ENCODE data around the gene CCK. TPM values are rescaled to one million over a fixed set of nuclear protein-coding genes. Genes with fewer than 3 reads are reported as not detected.
A peak's percentile ranks its signal among the peaks of the same experiment; 100 is the strongest.

CCK gene
- total RNA-seq, 1 donor from 2014 or later = 7.8 TPM

DNA sequence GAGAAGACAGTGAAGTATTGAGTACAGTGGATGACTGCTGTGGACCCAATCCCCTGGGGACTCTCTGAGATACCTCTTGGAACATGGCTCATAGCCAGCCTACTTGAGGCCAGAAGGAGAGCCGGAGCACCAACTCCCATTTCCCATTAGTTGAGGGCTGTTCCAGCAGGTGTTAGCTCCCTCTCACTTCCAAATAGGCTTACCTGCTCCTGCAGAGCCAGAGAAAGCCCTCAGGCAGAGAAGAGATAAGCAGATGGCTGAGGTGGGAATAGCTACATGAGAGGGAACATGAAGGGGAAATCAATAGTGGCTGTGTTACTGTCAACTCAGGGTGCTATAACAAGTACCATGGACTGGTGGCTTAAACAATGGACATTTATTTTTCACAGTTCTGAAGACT is 4.6 kb upstream of the CCK start:
- Histone ChIP-seq H3K27me3 (ENCODE audit: control insufficient read depth in 3 of 3, insufficient read depth in 3 of 3, low read length in 3 of 3) (peaks cover 11 to 21% (median 15%) of the 10 kb centered on the region in 3 donors), H3K36me3 (ENCODE audit: control insufficient read depth in 3 of 3, insufficient read depth in 3 of 3, low read length in 3 of 3) (no peaks in the 10 kb centered on the region)

DNA sequence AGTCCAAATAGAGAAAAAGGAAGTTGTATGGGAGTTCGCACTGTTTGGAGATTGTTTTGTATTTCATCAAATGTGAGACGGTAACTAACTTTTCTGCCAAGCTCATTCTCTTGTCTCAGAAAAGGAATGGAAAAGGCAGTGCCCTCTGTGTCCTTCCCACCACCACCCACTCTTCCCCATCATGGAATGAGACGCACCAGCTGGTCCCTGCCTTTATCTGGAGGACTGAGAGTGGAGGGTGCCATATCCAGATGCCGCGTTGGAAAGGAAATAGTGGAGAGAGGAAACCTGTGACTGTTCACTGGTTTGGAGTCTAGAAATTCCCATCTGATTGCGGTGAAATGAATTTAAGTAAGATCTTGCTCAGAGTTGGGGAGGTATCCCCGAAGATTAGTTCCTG is 3.7 kb upstream of the CCK start:
- no peaks in the 10 kb centered on the region for H3K9me3 ChIP-seq (ENCODE audit: control insufficient read depth in 3 of 3, low read length in 3 of 3)
- no peak overlapping the region for H3K27ac ChIP-seq (ENCODE audit: low read depth, low read length)
- H3K9ac ChIP-seq (ENCODE audit: low read depth in 1 of 3, low read length in 3 of 3) = no peak overlapping the region
- peaks cover 2 to 5% (median 3%) of the 10 kb centered on the region in 3 donors for H3K4me1 ChIP-seq (ENCODE audit: control insufficient read depth in 3 of 3, insufficient read depth in 3 of 3, low read length in 3 of 3)
- no peaks in the 10 kb centered on the region for H3K36me3 ChIP-seq (ENCODE audit: control insufficient read depth in 3 of 3, insufficient read depth in 3 of 3, low read length in 3 of 3)
- peaks cover 19 to 28% (median 23%) of the 10 kb centered on the region in 3 donors for H3K27me3 ChIP-seq (ENCODE audit: control insufficient read depth in 3 of 3, insufficient read depth in 3 of 3, low read length in 3 of 3)
- no peak overlapping the region for H3K4me3 ChIP-seq (ENCODE audit: low read length in 3 of 3)

More for the DNA sequence above, 4.6 kb upstream of the CCK start:
- Histone ChIP-seq H3K9ac (ENCODE audit: low read depth in 1 of 3, low read length in 3 of 3) (no peak overlapping the region), H3K4me3 (ENCODE audit: low read length in 3 of 3) (no peak overlapping the region), H3K4me1 (ENCODE audit: control insufficient read depth in 3 of 3, insufficient read depth in 3 of 3, low read length in 3 of 3) (peaks cover 0 to under 1% (median 0%) of the 10 kb centered on the region in 3 donors), H3K9me3 (ENCODE audit: control insufficient read depth in 3 of 3, low read length in 3 of 3) (no peaks in the 10 kb centered on the region), H3K27ac (ENCODE audit: low read depth, low read length) (no peak overlapping the region)

DNA sequence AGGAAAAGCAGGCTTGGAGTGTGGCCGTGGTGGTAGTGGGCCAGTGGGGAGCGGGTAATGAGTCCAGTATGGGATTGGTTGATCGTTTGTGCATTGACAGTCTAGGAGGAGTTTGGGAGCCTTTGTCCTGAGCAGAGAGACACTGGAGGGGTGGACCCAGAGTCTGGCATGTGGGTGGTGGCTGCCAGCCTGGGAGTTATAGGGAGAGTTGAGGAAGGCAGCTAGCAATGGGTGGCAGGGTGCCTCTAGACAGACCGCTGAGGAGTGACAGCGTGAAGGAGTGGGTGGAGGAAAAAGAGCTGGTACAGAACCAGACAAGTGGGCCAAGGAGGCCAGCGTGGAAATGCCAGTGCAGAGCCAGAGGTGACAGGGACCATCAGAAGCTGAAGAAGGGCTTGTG is 1.9 kb upstream of the CCK start:
- Histone ChIP-seq H3K4me3 (ENCODE audit: low read length in 3 of 3) (no peak overlapping the region), H3K27ac (ENCODE audit: low read depth, low read length) (no peak overlapping the region), H3K36me3 (ENCODE audit: control insufficient read depth in 3 of 3, insufficient read depth in 3 of 3, low read length in 3 of 3) (no peaks in the 10 kb centered on the region), H3K9ac (ENCODE audit: low read depth in 1 of 3, low read length in 3 of 3) (no peak overlapping the region), H3K9me3 (ENCODE audit: control insufficient read depth in 3 of 3, low read length in 3 of 3) (no peaks in the 10 kb centered on the region), H3K27me3 (ENCODE audit: control insufficient read depth in 3 of 3, insufficient read depth in 3 of 3, low read length in 3 of 3) (peaks cover 36 to 44% (median 39%) of the 10 kb centered on the region in 3 donors), H3K4me1 (ENCODE audit: control insufficient read depth in 3 of 3, insufficient read depth in 3 of 3, low read length in 3 of 3) (peaks cover 10 to 14% (median 12%) of the 10 kb centered on the region in 3 donors)

DNA sequence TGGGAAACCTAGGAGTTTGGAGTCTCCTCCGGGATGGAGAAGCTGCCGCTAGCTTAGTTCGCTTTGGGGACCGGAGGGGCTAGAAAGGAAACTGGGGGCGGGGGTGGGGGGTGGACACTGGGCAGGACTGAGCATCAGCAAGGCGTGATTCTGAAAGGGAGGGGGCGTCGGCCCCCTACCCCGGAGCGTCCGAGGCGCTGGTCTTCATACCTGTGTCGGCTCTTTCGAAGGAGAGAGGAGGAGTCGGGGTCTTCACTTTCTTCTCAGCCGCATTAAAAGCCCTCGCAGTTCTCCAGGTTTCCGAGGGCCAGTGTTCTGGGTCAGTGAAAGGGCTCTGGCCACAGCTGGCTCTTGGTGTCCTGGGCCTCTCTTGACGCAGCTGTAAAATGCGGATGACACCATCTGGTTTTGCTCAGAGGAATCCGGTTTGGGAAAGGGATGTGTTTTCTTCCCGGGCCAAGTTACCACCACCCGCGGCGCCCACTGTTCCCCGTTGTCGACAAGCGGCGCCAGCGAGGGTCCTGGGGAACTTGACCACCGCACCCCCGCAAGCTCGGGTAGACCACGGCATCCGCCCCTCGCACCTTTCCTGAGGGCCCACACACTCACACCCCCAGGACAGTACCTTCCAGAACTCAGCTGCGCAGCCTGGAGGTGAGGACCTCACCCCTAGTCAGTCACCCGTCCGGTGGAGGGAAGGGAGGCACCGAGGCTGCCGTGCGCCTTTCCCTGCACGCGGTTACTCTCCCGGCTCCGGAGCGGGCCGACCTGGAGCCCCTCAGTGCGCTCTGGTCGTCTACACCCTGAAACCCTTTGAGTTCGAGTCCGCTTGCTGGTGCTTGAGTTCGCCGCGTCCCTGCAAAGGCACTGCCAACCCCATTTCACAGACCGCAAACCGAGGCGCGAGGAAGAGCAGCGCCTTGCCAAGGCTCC is 660 bp downstream of the CCK start:
- Histone ChIP-seq H3K9ac (ENCODE audit: low read depth in 1 of 3, low read length in 3 of 3) (no peak overlapping the region), H3K27ac (ENCODE audit: low read depth, low read length) (no peak overlapping the region), H3K4me3 (ENCODE audit: low read length in 3 of 3) (peak overlapping the region in 1 of 3 donors; percentile 6), H3K27me3 (ENCODE audit: control insufficient read depth in 3 of 3, insufficient read depth in 3 of 3, low read length in 3 of 3) (peaks cover 54 to 62% (median 58%) of the 10 kb centered on the region in 3 donors), H3K4me1 (ENCODE audit: control insufficient read depth in 3 of 3, insufficient read depth in 3 of 3, low read length in 3 of 3) (peaks cover 10 to 14% (median 12%) of the 10 kb centered on the region in 3 donors), H3K9me3 (ENCODE audit: control insufficient read depth in 3 of 3, low read length in 3 of 3) (no peaks in the 10 kb centered on the region), H3K36me3 (ENCODE audit: control insufficient read depth in 3 of 3, insufficient read depth in 3 of 3, low read length in 3 of 3) (no peaks in the 10 kb centered on the region)

DNA sequence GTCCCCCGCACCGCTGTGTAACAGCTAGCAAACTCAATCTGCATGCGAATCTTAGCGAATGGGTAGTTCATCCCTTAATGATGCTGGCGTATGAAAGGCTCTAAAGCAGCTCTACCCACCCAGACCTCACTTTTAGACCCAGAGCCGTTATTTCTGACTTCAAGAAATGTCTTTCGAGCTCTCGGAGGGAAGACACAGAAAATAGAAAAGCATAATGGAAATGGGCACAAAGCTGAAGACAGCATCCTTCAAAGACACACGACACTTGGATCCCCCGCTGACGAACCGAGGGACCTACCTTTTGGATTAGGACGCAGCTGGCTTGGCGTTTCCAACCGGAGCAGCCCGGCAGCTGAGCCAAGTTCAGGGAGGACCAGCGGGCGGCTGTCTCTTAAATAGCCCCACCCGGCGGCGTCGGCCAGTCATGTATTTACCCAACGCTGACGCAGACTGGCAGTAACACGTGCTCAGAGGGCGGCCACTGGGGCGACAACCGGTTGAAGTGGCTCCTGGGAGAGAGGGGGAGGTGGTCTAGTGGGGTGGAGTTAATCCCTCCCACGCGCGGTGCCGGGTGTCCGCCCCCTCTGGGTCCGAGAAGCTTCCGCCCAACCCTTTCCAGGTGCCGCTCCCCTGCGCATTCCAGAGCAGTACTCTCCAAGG is 1.5 kb downstream of the CCK start:
- peaks cover 10 to 14% (median 12%) of the 10 kb centered on the region in 3 donors for H3K4me1 ChIP-seq (ENCODE audit: control insufficient read depth in 3 of 3, insufficient read depth in 3 of 3, low read length in 3 of 3)
- no peak overlapping the region for H3K9ac ChIP-seq (ENCODE audit: low read depth in 1 of 3, low read length in 3 of 3)
- H3K9me3 ChIP-seq (ENCODE audit: control insufficient read depth in 3 of 3, low read length in 3 of 3) = no peaks in the 10 kb centered on the region
- peaks cover 59 to 68% (median 63%) of the 10 kb centered on the region in 3 donors for H3K27me3 ChIP-seq (ENCODE audit: control insufficient read depth in 3 of 3, insufficient read depth in 3 of 3, low read length in 3 of 3)
- H3K36me3 ChIP-seq (ENCODE audit: control insufficient read depth in 3 of 3, insufficient read depth in 3 of 3, low read length in 3 of 3) = no peaks in the 10 kb centered on the region
- no peak overlapping the region for H3K27ac ChIP-seq (ENCODE audit: low read depth, low read length)
- peak overlapping the region in 2 of 3 donors; percentile 7 to 29 for H3K4me3 ChIP-seq (ENCODE audit: low read length in 3 of 3)

DNA sequence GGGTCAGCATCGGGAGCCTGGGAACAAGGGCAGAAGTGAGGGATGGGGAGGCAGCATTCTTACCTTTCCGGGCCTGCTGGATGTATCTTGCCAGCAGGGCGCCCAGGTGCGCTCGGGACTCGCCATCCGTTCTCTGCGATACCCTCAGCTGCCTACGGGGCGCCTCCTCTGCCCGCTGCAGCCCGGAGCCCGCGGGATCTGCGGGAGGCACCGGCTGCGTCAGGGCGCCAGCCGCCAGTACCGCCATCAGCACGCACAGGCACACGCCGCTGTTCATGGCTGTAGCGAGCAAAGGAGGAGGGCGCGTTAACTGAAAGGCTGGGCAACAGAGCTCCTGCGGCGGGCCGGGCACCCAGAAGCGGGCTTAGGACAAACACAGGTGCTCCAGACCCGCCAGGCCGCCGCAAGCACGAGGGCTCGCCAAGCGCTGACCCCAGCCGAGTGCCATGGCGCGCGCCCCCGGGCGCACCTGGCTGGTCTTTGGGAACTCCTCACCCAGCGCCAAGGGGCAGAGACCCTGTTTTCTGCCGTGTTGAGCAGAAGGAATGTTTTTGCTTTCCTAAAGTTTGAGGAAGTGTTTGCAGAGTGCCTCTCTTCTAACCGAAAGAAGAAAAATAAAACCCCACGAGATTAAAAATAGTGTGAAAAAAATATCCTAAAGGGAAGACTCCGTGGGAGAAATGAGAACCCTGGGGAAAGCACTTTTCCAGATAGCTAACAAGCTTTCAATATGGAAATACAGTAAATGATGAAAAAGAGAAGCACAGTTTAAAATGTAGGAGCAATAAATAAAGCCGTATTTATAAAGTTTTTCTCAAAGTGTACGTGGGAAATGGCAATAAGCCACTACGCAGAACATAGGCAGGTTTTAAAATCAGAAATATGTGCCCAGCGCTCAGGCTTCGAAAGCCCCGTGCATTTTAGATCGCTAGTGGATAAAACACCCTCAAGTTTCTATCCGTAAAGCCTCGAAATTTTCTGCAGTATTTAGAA is 2.3 kb downstream of the CCK start:
- Histone ChIP-seq H3K4me3 (ENCODE audit: low read length in 3 of 3) (peak overlapping the region in 2 of 3 donors; percentile 7 to 41), H3K9ac (ENCODE audit: low read depth in 1 of 3, low read length in 3 of 3) (no peak overlapping the region)

DNA sequence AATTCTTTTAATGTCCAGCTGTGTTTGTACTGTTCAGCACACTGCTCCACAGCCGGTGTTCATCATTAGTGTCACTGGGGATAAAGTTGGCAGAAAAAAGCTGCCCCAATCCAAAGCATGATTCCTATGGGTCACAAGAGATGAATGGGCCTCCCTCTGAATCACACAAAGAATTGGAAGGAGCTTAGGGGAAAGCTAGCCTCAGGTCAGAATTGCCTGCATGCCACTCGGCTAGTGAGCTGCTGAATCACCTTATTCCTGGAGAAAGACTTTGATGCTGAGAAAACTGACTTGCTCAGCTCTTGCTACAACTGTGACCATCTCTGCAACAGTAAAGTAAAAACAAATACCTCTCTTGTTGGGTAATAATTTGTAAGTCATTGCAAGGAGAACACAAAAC is 3.5 kb downstream of the CCK start:
- H3K27me3 ChIP-seq (ENCODE audit: control insufficient read depth in 3 of 3, insufficient read depth in 3 of 3, low read length in 3 of 3) = peaks cover 56 to 59% (median 58%) of the 10 kb centered on the region in 3 donors

More for the DNA sequence above, 2.3 kb downstream of the CCK start:
- H3K27ac ChIP-seq (ENCODE audit: low read depth, low read length) = no peak overlapping the region
- peaks cover 10 to 14% (median 12%) of the 10 kb centered on the region in 3 donors for H3K4me1 ChIP-seq (ENCODE audit: control insufficient read depth in 3 of 3, insufficient read depth in 3 of 3, low read length in 3 of 3)
- no peaks in the 10 kb centered on the region for H3K9me3 ChIP-seq (ENCODE audit: control insufficient read depth in 3 of 3, low read length in 3 of 3)
- H3K36me3 ChIP-seq (ENCODE audit: control insufficient read depth in 3 of 3, insufficient read depth in 3 of 3, low read length in 3 of 3) = no peaks in the 10 kb centered on the region
- peaks cover 60 to 66% (median 60%) of the 10 kb centered on the region in 3 donors for H3K27me3 ChIP-seq (ENCODE audit: control insufficient read depth in 3 of 3, insufficient read depth in 3 of 3, low read length in 3 of 3)

DNA sequence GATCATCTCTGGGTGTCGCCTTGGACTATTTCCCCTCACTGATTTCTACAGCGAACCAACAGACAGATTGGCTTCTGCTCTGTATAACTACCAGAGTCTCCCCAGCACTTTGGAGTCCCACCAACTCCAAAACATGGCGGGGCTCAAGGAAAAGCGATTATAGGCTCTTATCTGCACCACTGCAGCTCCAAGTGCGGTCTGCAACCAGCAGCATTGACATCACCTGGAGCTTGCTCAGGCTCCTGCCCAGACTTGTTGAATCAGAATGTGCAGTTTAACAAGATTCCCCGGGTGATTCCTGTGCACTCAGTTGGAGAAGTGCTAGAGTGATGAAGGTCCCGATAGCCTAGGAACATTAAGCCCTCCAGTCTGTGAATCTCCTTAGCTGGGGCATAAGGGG is 9.0 kb downstream of the CCK start:
- H3K36me3 ChIP-seq (ENCODE audit: control insufficient read depth in 3 of 3, insufficient read depth in 3 of 3, low read length in 3 of 3) = no peaks in the 10 kb centered on the region
- H3K27ac ChIP-seq (ENCODE audit: low read depth, low read length) = no peak overlapping the region
- H3K4me1 ChIP-seq (ENCODE audit: control insufficient read depth in 3 of 3, insufficient read depth in 3 of 3, low read length in 3 of 3) = no peaks in the 10 kb centered on the region
- H3K9ac ChIP-seq (ENCODE audit: low read depth in 1 of 3, low read length in 3 of 3) = no peak overlapping the region
- peaks cover 18 to 32% (median 23%) of the 10 kb centered on the region in 3 donors for H3K27me3 ChIP-seq (ENCODE audit: control insufficient read depth in 3 of 3, insufficient read depth in 3 of 3, low read length in 3 of 3)
- no peak overlapping the region for H3K4me3 ChIP-seq (ENCODE audit: low read length in 3 of 3)
- no peaks in the 10 kb centered on the region for H3K9me3 ChIP-seq (ENCODE audit: control insufficient read depth in 3 of 3, low read length in 3 of 3)

More for the DNA sequence above, 3.5 kb downstream of the CCK start:
- no peaks in the 10 kb centered on the region for H3K36me3 ChIP-seq (ENCODE audit: control insufficient read depth in 3 of 3, insufficient read depth in 3 of 3, low read length in 3 of 3)
- H3K4me3 ChIP-seq (ENCODE audit: low read length in 3 of 3) = no peak overlapping the region
- peaks cover 10 to 14% (median 12%) of the 10 kb centered on the region in 3 donors for H3K4me1 ChIP-seq (ENCODE audit: control insufficient read depth in 3 of 3, insufficient read depth in 3 of 3, low read length in 3 of 3)
- H3K27ac ChIP-seq (ENCODE audit: low read depth, low read length) = no peak overlapping the region
- H3K9ac ChIP-seq (ENCODE audit: low read depth in 1 of 3, low read length in 3 of 3) = no peak overlapping the region
- H3K9me3 ChIP-seq (ENCODE audit: control insufficient read depth in 3 of 3, low read length in 3 of 3) = no peaks in the 10 kb centered on the region

DNA sequence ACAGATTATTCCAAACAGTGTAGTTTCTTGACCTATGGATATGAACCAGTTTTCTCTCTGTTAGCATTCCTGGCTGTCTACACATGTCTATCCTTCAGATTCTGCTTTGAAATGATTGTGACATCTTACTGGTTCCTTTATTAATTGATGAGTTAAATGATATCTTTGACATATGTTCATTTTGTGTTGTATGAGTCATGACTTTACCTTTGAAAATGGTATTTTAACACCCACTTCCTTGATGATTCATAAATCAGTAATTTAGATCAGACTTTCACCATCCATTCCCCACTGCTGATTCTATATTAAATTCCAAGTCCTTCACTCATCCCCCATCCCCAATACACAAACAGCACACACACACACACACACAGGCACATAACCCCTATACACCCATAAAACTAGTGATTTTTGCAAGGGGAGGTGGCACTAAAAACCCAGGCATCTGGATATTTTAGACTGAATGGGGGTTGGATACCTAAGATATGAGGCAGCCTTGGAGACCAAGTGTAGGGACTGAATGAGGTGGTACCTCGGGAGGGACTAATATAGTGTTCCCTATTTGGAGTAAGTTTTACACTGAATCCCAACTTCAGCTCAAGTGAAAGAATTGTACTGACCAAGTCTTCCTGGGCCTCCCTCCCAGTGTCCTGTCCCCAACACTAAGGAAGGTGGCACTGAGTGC is 9.7 kb downstream of the CCK start:
- Histone ChIP-seq H3K4me1 (ENCODE audit: control insufficient read depth in 3 of 3, insufficient read depth in 3 of 3, low read length in 3 of 3) (no peaks in the 10 kb centered on the region), H3K9me3 (ENCODE audit: control insufficient read depth in 3 of 3, low read length in 3 of 3) (no peaks in the 10 kb centered on the region), H3K27ac (ENCODE audit: low read depth, low read length) (no peak overlapping the region), H3K36me3 (ENCODE audit: control insufficient read depth in 3 of 3, insufficient read depth in 3 of 3, low read length in 3 of 3) (no peaks in the 10 kb centered on the region), H3K27me3 (ENCODE audit: control insufficient read depth in 3 of 3, insufficient read depth in 3 of 3, low read length in 3 of 3) (peaks cover 18 to 26% (median 21%) of the 10 kb centered on the region in 3 donors), H3K4me3 (ENCODE audit: low read length in 3 of 3) (no peak overlapping the region), H3K9ac (ENCODE audit: low read depth in 1 of 3, low read length in 3 of 3) (no peak overlapping the region)

Measured in skeletal muscle tissue (tissue), 4 donors.